HCT116 (cell line): ENCODE data around the gene TENT5A.

Experiments
- CEBPB ChIP-seq: IDR thresholded peaks from 2 replicates; pipeline ENCODE4 v1.6.1; 2012; ENCODE audit warnings: low read depth
- CTCF ChIP-seq, 3 experiments: fragments of 200-600 bp in 1 of 3; sonication (generic) in 1 of 3; IDR thresholded peaks in 2 of 3; conservative IDR thresholded peaks in 1 of 3; 2 replicates each; pipeline ENCODE4 v1.5.1; 2012 to 2017; ENCODE audit warnings: low read depth in 2 of 3, low read length in 2 of 3, antibody characterized with exemption in 1 of 3, borderline replicate concordance in 1 of 3, control low read depth in 1 of 3, mild to moderate bottlenecking in 1 of 3, mixed read lengths in 1 of 3, mixed run types in 1 of 3, moderate library complexity in 1 of 3; ENCODE audit not compliant: insufficient read depth in 1 of 3
- ELF1 ChIP-seq: IDR thresholded peaks from 2 replicates; pipeline ENCODE4 v1.6.1; 2012; ENCODE audit warnings: low read depth, borderline replicate concordance
- EZH2phosphoT487 ChIP-seq: fragments of 200-600 bp; IDR thresholded peaks from 2 replicates; pipeline ENCODE4 v1.6.1; 2018; ENCODE audit warnings: antibody characterized with exemption, borderline replicate concordance
- JUND ChIP-seq: IDR thresholded peaks from 2 replicates; pipeline ENCODE4 v1.6.1; 2012
- MAX ChIP-seq: IDR thresholded peaks from 2 replicates; pipeline ENCODE4 v1.6.1; 2012
- POLR2A ChIP-seq: IDR thresholded peaks from 2 replicates; pipeline ENCODE4 v1.7.0; 2011; ENCODE audit warnings: borderline replicate concordance; ENCODE audit not compliant: insufficient read depth, insufficient read length; ENCODE audit errors: extremely low read depth
- POLR2AphosphoS5 ChIP-seq: IDR thresholded peaks from 2 replicates; pipeline ENCODE4 v1.6.1; 2011; ENCODE audit warnings: mild to moderate bottlenecking, low read depth, low read length, moderate library complexity
- REST ChIP-seq: IDR thresholded peaks from 2 replicates; pipeline ENCODE4 v1.6.1; 2012; ENCODE audit warnings: low read depth
- SIN3A ChIP-seq: IDR thresholded peaks from 2 replicates; pipeline ENCODE4 v1.6.1; 2012; ENCODE audit warnings: low read depth
- ZBTB33 ChIP-seq: IDR thresholded peaks from 2 replicates; pipeline ENCODE4 v1.6.1; 2011; ENCODE audit warnings: mild to moderate bottlenecking, low read length, moderate library complexity; ENCODE audit not compliant: insufficient replicate concordance; ENCODE audit errors: extremely low read depth
- ZNF274 ChIP-seq: fragments of 200-500 bp; sonication (Bioruptor generic); IDR thresholded peaks from 2 replicates; pipeline ENCODE4 v1.6.1; 2014; ENCODE audit warnings: mild to moderate bottlenecking, low read depth, low read length, inconsistent platforms

GRCh38 chr6:81731814-81732213 is 20.7 kb downstream of the TENT5A start:
- TF ChIP-seq MAX (no peak), CTCF (IDR thresholded peaks at IDR 0.05 in 2 of 3, conservative IDR thresholded peaks at IDR 0.05 in 1 of 3; ENCODE audit: borderline replicate concordance in 1 of 3, insufficient read depth in 1 of 3, low read depth in 2 of 3, low read length in 2 of 3) (no peak), CEBPB (no peak), REST (no peak), POLR2A (no peak), POLR2AphosphoS5 (no peak), JUND (no peak), SIN3A (no peak), ZBTB33 (no peak), EZH2phosphoT487 (no peak), ELF1 (no peak), ZNF274 (no peak)
